Measurements from ENCODE around the gene ARHGEF28.

GRCh38 chr5:73732045-73732444, 106.0 kb downstream of the ARHGEF28 start:
- TF ChIP-seq POLR2A (IDR thresholded peaks at IDR 0.05) (no peak), CTCF (IDR thresholded peaks at IDR 0.05) (no peak)
